Measurements from ENCODE around the gene NME7. TPM values are rescaled to one million over a fixed set of nuclear protein-coding genes. Genes with fewer than 3 reads are reported as not detected.

The NME7 gene
- total RNA-seq, 1 donor from 2014 or later, result 60.6 TPM

- H3K36me3 ChIP-seq, result no peaks in the 10 kb centered on the region
- no peak overlapping the region for H3K4me2 ChIP-seq
- H3K79me2 ChIP-seq (ENCODE audit: low read depth), result no peaks in the 10 kb centered on the region
- Mint-ChIP-seq H3K27me3 (ENCODE audit: insufficient read depth, low read depth) (no peaks in the 10 kb centered on the region), H3K4me1 (no peaks in the 10 kb centered on the region), H3K27ac (no peak overlapping the region), H3K9me3 (no peaks in the 10 kb centered on the region), H3K36me3 (peaks cover 6% of the 10 kb centered on the region), H3K4me3 (no peak overlapping the region)
- H3K27me3 ChIP-seq, result no peaks in the 10 kb centered on the region
- no peak overlapping the region for H2AFZ ChIP-seq (replicated peaks)
- H4K20me1 ChIP-seq (ENCODE audit: low read depth), result no peaks in the 10 kb centered on the region
- no peak overlapping the region for H3K9ac ChIP-seq
- TF ChIP-seq EZH2phosphoT487 (IDR thresholded peaks at IDR 0.05), result no peak
- TF ChIP-seq EZH2 (IDR thresholded peaks at IDR 0.05), result no peak
- no peak for TF ChIP-seq CTCF (IDR thresholded peaks at IDR 0.05)
- no peaks in the 10 kb centered on the region for H3F3A ChIP-seq (ENCODE audit: low read depth)
- no peak overlapping the region for H3K27ac ChIP-seq
- DNase-seq (ENCODE audit: low spot score), result no peak
- no peaks in the 10 kb centered on the region for H3K9me3 ChIP-seq (ENCODE audit: low read depth)
- no peaks in the 10 kb centered on the region for H3K4me1 ChIP-seq
- no peak overlapping the region for H3K4me3 ChIP-seq
Observed at GRCh38 chr1:169295425-169295824, 72.2 kb downstream of the NME7 start.

- no peaks in the 10 kb centered on the region for H3K4me1 ChIP-seq
Observed at GRCh38 chr1:169289016-169289415, 78.6 kb downstream of the NME7 start.

GRCh38 chr1:169288011-169288414, 79.6 kb downstream of the NME7 start:
- Histone ChIP-seq H3K4me1 (no peaks in the 10 kb centered on the region), H4K20me1 (ENCODE audit: low read depth) (no peaks in the 10 kb centered on the region), H2AFZ (replicated peaks) (no peak overlapping the region), H3K4me2 (no peak overlapping the region), H3K27ac (no peak overlapping the region), H3K9me3 (ENCODE audit: low read depth) (peaks cover 3% of the 10 kb centered on the region), H3K9ac (no peak overlapping the region), H3K36me3 (no peaks in the 10 kb centered on the region), H3F3A (ENCODE audit: low read depth) (no peaks in the 10 kb centered on the region), H3K27me3 (no peaks in the 10 kb centered on the region), H3K79me2 (ENCODE audit: low read depth) (no peaks in the 10 kb centered on the region), H3K4me3 (no peak overlapping the region)
- Mint-ChIP-seq H3K9me3 (peaks cover 15% of the 10 kb centered on the region), H3K27me3 (ENCODE audit: insufficient read depth, low read depth) (no peaks in the 10 kb centered on the region), H3K27ac (no peak overlapping the region), H3K36me3 (peaks cover 16% of the 10 kb centered on the region), H3K4me3 (no peak overlapping the region), H3K4me1 (no peaks in the 10 kb centered on the region)
- TF ChIP-seq CTCF (IDR thresholded peaks at IDR 0.05), result no peak
- TF ChIP-seq EZH2 (IDR thresholded peaks at IDR 0.05), result no peak
- no peak for TF ChIP-seq EZH2phosphoT487 (IDR thresholded peaks at IDR 0.05)
- DNase-seq (ENCODE audit: low spot score), result no peak

More at GRCh38 chr1:169289016-169289415, 78.6 kb downstream of the NME7 start:
- Histone ChIP-seq H2AFZ (replicated peaks) (no peak overlapping the region), H3K4me3 (no peak overlapping the region), H3K9ac (no peak overlapping the region), H3K79me2 (ENCODE audit: low read depth) (no peaks in the 10 kb centered on the region), H3K9me3 (ENCODE audit: low read depth) (peaks cover 2% of the 10 kb centered on the region), H3F3A (ENCODE audit: low read depth) (no peaks in the 10 kb centered on the region), H3K36me3 (no peaks in the 10 kb centered on the region), H3K27ac (no peak overlapping the region), H3K4me2 (no peak overlapping the region), H4K20me1 (ENCODE audit: low read depth) (no peaks in the 10 kb centered on the region), H3K27me3 (no peaks in the 10 kb centered on the region)
- H3K4me1 Mint-ChIP-seq, result no peaks in the 10 kb centered on the region
- no peak overlapping the region for H3K27ac Mint-ChIP-seq
- no peak for DNase-seq (ENCODE audit: low spot score)
- H3K36me3 Mint-ChIP-seq, result peaks cover 14% of the 10 kb centered on the region
- no peaks in the 10 kb centered on the region for H3K27me3 Mint-ChIP-seq (ENCODE audit: insufficient read depth, low read depth)
- TF ChIP-seq CTCF (IDR thresholded peaks at IDR 0.05), result no peak
- TF ChIP-seq EZH2phosphoT487 (IDR thresholded peaks at IDR 0.05), result no peak
- TF ChIP-seq EZH2 (IDR thresholded peaks at IDR 0.05), result no peak
- H3K4me3 Mint-ChIP-seq, result no peak overlapping the region
- H3K9me3 Mint-ChIP-seq, result peaks cover 7% of the 10 kb centered on the region
